NCI-H524 treated with DMSO at 0.1 percent for 48 hours (cell line): ENCODE data around the gene BRSK2.

ENCODE experiments used
- DNase-seq: peaks from one replicate; lab custom pipeline; 2025; lab: John Stamatoyannopoulos, UW

Gene BRSK2

GRCh38 chr11:1483445-1483961, 93.8 kb downstream of the BRSK2 start:
- no peak for DNase-seq

GRCh38 chr11:1484061-1484671, 94.4 kb downstream of the BRSK2 start:
- DNase-seq: no peak

- DNase-seq: no peak
Measured at GRCh38 chr11:1484695-1485503, 95.2 kb downstream of the BRSK2 start.

- no peak for DNase-seq
Measured at GRCh38 chr11:1485504-1485885, 95.8 kb downstream of the BRSK2 start.

- no peak for DNase-seq
Measured at GRCh38 chr11:1486054-1486825, 96.5 kb downstream of the BRSK2 start, which contains the start of gene MOB2. Gene MOB2, minus strand, starts transcription at chr11:1486779. Its CDS starts 223 bp downstream, at chr11:1486556.

- DNase-seq: no peak
Measured at GRCh38 chr11:1487091-1487850, 97.5 kb downstream of the BRSK2 start.

- no peak for DNase-seq
Measured at GRCh38 chr11:1487851-1488574, 98.3 kb downstream of the BRSK2 start.

GRCh38 chr11:1488575-1489180, 98.9 kb downstream of the BRSK2 start:
- no peak for DNase-seq

GRCh38 chr11:1490651-1491050, 100.9 kb downstream of the BRSK2 start:
- no peak for DNase-seq

GRCh38 chr11:1491379-1491778, 101.6 kb downstream of the BRSK2 start:
- DNase-seq: no peak

GRCh38 chr11:1493650-1494244, 104.0 kb downstream of the BRSK2 start:
- DNase-seq: no peak

- no peak for DNase-seq
Measured at GRCh38 chr11:1494650-1495049, 104.9 kb downstream of the BRSK2 start.

- no peak for DNase-seq
Measured at GRCh38 chr11:1496091-1496760, 106.5 kb downstream of the BRSK2 start.

GRCh38 chr11:1496761-1497095, 107.0 kb downstream of the BRSK2 start:
- DNase-seq: no peak

GRCh38 chr11:1497600-1497999, 107.9 kb downstream of the BRSK2 start:
- DNase-seq: no peak

GRCh38 chr11:1498262-1498661, 108.5 kb downstream of the BRSK2 start:
- no peak for DNase-seq

- no peak for DNase-seq
Measured at GRCh38 chr11:1499261-1499890, 109.6 kb downstream of the BRSK2 start.

- DNase-seq: no peak
Measured at GRCh38 chr11:1499899-1500298, 110.2 kb downstream of the BRSK2 start.
